Smooth muscle cell (in vitro differentiated cells): ENCODE data around the gene F2RL3. TPM values are rescaled to one million over a fixed set of nuclear protein-coding genes. Genes with fewer than 3 reads are reported as not detected.

Source experiments
- DNase-seq: peaks from one replicate; lab custom pipeline; 2025; ENCODE audit not compliant: unreplicated experiment; lab: John Stamatoyannopoulos, UW
- H2AFZ ChIP-seq: fragments of 200-600 bp; sonication (generic); 2 replicates; pipeline ENCODE4 v1.6.0; 2016; ENCODE audit warnings: antibody characterized with exemption, low read depth, mild to moderate bottlenecking
- H3F3A ChIP-seq: fragments of 200-600 bp; sonication (generic); 2 replicates; pipeline ENCODE4 v1.6.0; 2017; ENCODE audit warnings: antibody characterized with exemption, low read depth
- H3K27ac ChIP-seq: fragments of 200-600 bp; sonication (generic); 2 replicates; pipeline ENCODE4 v1.5.1; 2016; ENCODE audit warnings: low read depth, mild to moderate bottlenecking
- H3K27me3 ChIP-seq: fragments of 200-600 bp; sonication (generic); 2 replicates; pipeline ENCODE4 v1.6.1; 2016; ENCODE audit warnings: low read depth, mild to moderate bottlenecking
- H3K36me3 ChIP-seq: fragments of 200-600 bp; sonication (generic); 2 replicates; pipeline ENCODE4 v1.5.1; 2016; ENCODE audit warnings: low read depth
- H3K4me1 ChIP-seq: fragments of 200-600 bp; sonication (generic); 2 replicates; pipeline ENCODE4 v1.5.1; 2016; ENCODE audit warnings: low read depth
- H3K4me2 ChIP-seq: fragments of 200-600 bp; sonication (generic); 2 replicates; pipeline ENCODE4 v1.6.0; 2016; ENCODE audit warnings: mild to moderate bottlenecking
- H3K4me3 ChIP-seq: fragments of 200-600 bp; sonication (generic); 2 replicates; pipeline ENCODE4 v1.5.1; 2016; ENCODE audit warnings: mild to moderate bottlenecking
- H3K79me2 ChIP-seq: fragments of 200-600 bp; sonication (generic); 2 replicates; pipeline ENCODE4 v1.6.0; 2016; ENCODE audit warnings: low read depth, mild to moderate bottlenecking
- H3K9ac ChIP-seq: fragments of 200-600 bp; sonication (generic); 2 replicates; pipeline ENCODE4 v1.6.0; 2016; ENCODE audit warnings: low read depth
- H3K9me3 ChIP-seq: fragments of 200-600 bp; sonication (generic); replicated peaks from 2 replicates; pipeline ENCODE4 v1.5.1; 2016; ENCODE audit warnings: low read depth
- H4K20me1 ChIP-seq: fragments of 200-600 bp; sonication (generic); 2 replicates; pipeline ENCODE4 v1.6.0; 2016; ENCODE audit warnings: low read depth
- CTCF ChIP-seq: fragments of 200-600 bp; sonication (generic); IDR thresholded peaks from 2 replicates; pipeline ENCODE4 v1.5.1; 2017; ENCODE audit warnings: borderline replicate concordance, mild to moderate bottlenecking, antibody characterized with exemption; ENCODE audit not compliant: insufficient read depth, poor library complexity, severe bottlenecking
- WGBS: methylation state at CpG from one replicate; pipeline ENCODE4 v1.1.7; 2016; ENCODE audit warnings: low lambda C conversion rate; 5-methylcytosine and 5-hydroxymethylcytosine counted together
- polyA plus RNA-seq: library from polyadenylated mRNA; unstranded; fragments of >200 nt; fragmentation: Nextera tagmentation; extraction: Ambion mirVana; gene quantifications from 2 replicates; pipeline ENCODE4 v1.2.1, GENCODE V29; 2016
- total RNA-seq: library from RNA; depleted of rRNA; stranded (reverse); fragments of >200 nt; gene quantifications from 2 replicates; pipeline ENCODE4 v1.2.3, GENCODE V29; 2014

Gene F2RL3
- total and polyA plus RNA-seq, 2 experiments from 2014 or later, result 0.04 to 1.2 TPM

- H3K36me3 ChIP-seq, result peaks cover 10% of the 10 kb centered on the region
- WGBS, result 99% methylated on average over 7 of the region's 7 CpGs
Measured at GRCh38 chr19:16853066-16853465, 35.7 kb upstream of the F2RL3 start.

GRCh38 chr19:16856091-16856490, 32.7 kb upstream of the F2RL3 start:
- Histone ChIP-seq H3K9ac (no peak overlapping the region), H3K36me3 (no peaks in the 10 kb centered on the region), H3K27me3 (no peaks in the 10 kb centered on the region), H3K79me2 (no peaks in the 10 kb centered on the region), H3K4me3 (no peak overlapping the region), H2AFZ (no peak overlapping the region), H3K4me2 (no peak overlapping the region), H3K27ac (no peak overlapping the region), H3K9me3 (no peaks in the 10 kb centered on the region), H3F3A (no peaks in the 10 kb centered on the region), H4K20me1 (peaks cover 14% of the 10 kb centered on the region), H3K4me1 (no peaks in the 10 kb centered on the region)
- WGBS, result 96% methylated on average over 9 of the region's 9 CpGs
- DNase-seq, result no peak
- no peak for TF ChIP-seq CTCF

More at GRCh38 chr19:16853066-16853465, 35.7 kb upstream of the F2RL3 start:
- Histone ChIP-seq H3K27me3 (no peaks in the 10 kb centered on the region), H3K4me2 (no peak overlapping the region), H3K79me2 (no peaks in the 10 kb centered on the region), H3K9ac (no peak overlapping the region), H3K4me3 (no peak overlapping the region), H3K27ac (no peak overlapping the region), H4K20me1 (peaks cover 19% of the 10 kb centered on the region), H2AFZ (no peak overlapping the region), H3F3A (no peaks in the 10 kb centered on the region), H3K9me3 (no peaks in the 10 kb centered on the region), H3K4me1 (no peaks in the 10 kb centered on the region)
- TF ChIP-seq CTCF, result no peak
- no peak for DNase-seq

DNA sequence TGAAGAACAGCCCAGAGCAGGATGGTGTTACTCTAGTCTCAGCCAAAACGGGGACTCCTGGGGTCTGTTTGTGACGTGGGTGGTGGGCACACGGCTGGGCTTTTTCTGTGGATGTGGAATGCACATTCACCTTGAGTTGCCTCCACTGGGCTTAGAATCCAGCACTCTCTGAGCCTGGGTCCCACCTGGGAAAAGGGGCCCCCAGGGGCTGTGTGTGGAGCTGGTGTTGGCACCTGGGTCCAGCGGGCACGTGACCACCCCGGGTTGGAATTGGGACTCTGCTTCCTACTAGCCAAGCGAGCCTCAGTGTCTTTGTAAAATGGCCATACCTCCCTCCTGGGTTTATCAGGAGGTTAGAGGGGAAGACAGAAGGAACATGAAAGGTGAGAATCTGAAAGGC, 29.2 kb upstream of the F2RL3 start:
- no peak overlapping the region for H3K4me2 ChIP-seq
- H3K4me1 ChIP-seq, result no peaks in the 10 kb centered on the region
- H3K9ac ChIP-seq, result no peak overlapping the region
- WGBS, result 96% methylated on average over 7 of the region's 7 CpGs
- H3K79me2 ChIP-seq, result no peaks in the 10 kb centered on the region
- H3K27me3 ChIP-seq, result no peaks in the 10 kb centered on the region
- H3K4me3 ChIP-seq, result no peak overlapping the region
- H4K20me1 ChIP-seq, result no peaks in the 10 kb centered on the region
- H3K9me3 ChIP-seq, result no peaks in the 10 kb centered on the region
- H3F3A ChIP-seq, result no peaks in the 10 kb centered on the region
- H2AFZ ChIP-seq, result no peak overlapping the region
- DNase-seq, result no peak
- no peak overlapping the region for H3K27ac ChIP-seq
- H3K36me3 ChIP-seq, result no peaks in the 10 kb centered on the region
- TF ChIP-seq CTCF, result no peak

DNA sequence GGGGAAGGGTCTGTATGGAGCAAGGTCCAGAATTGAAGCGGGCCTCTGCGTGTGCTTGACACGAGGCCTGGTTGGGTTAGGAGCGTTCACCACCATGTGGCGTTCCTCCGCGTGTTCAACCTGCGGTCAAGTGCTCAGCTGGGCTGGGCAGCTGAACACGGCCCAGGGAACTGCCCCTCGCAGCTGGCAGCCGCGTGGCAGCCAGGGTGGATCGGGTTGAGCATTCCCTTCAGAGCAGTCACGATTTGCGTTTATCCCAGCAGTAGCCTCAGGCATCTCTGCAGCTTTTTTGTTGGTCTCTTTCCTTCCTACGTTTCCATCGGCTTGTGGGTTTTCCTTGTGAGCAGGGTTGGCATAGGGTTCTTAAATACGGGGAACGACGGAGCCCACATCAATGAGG, 28.7 kb upstream of the F2RL3 start:
- WGBS, result 94% methylated on average over 20 of the region's 20 CpGs
- no peak overlapping the region for H2AFZ ChIP-seq
- no peaks in the 10 kb centered on the region for H3K79me2 ChIP-seq
- H3K36me3 ChIP-seq, result no peaks in the 10 kb centered on the region
- no peak for DNase-seq
- no peak overlapping the region for H3K27ac ChIP-seq
- TF ChIP-seq CTCF, result no peak
- H3K27me3 ChIP-seq, result no peaks in the 10 kb centered on the region
- no peaks in the 10 kb centered on the region for H3K9me3 ChIP-seq
- H3K9ac ChIP-seq, result no peak overlapping the region
- H3F3A ChIP-seq, result no peaks in the 10 kb centered on the region
- no peak overlapping the region for H3K4me2 ChIP-seq
- no peak overlapping the region for H3K4me3 ChIP-seq
- no peaks in the 10 kb centered on the region for H4K20me1 ChIP-seq
- no peaks in the 10 kb centered on the region for H3K4me1 ChIP-seq
